ENCODE data around the gene GPR153.
A peak's percentile ranks its signal among the peaks of the same experiment; 100 is the strongest.

DNA sequence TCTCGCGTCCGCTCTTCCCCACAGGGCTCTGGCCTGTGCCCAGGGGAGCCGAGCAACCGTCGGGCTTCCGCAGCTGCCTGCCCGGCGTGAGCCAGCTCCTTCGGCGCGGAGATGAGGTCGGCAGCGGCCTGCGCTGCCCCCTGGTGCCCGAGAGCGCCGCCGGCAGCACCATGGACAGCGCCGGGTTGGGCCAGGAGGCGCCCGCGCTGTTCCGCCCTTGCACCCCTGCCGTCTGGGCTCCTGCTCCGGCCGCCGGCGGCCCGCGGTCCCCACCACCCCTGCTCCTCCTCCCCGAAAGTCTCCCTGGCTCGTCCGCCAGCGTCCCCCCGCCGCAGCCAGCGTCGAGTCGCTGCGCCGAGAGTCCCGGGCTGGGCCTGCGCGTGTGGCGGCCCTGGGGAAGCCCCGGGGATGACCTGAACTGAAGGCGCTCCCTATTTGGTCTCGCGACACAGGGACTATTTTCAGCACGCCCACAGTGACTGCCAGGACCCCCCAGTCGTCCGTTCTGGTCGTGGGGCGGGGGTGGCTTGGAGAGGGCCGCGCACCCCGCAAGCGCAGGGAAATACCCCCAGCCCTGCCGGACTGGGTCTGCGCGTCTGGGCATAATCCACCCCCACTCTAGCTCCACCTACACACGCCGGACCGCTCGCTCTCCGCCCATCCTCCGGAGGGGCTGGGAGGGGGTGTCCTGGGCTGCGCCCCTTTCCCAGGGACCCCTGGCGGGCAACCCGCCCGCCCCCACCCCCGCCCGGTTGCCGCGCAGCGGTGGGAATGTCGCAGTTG, 15.6 kb downstream of the GPR153 start:
- TF ChIP-seq, protein P1, sequence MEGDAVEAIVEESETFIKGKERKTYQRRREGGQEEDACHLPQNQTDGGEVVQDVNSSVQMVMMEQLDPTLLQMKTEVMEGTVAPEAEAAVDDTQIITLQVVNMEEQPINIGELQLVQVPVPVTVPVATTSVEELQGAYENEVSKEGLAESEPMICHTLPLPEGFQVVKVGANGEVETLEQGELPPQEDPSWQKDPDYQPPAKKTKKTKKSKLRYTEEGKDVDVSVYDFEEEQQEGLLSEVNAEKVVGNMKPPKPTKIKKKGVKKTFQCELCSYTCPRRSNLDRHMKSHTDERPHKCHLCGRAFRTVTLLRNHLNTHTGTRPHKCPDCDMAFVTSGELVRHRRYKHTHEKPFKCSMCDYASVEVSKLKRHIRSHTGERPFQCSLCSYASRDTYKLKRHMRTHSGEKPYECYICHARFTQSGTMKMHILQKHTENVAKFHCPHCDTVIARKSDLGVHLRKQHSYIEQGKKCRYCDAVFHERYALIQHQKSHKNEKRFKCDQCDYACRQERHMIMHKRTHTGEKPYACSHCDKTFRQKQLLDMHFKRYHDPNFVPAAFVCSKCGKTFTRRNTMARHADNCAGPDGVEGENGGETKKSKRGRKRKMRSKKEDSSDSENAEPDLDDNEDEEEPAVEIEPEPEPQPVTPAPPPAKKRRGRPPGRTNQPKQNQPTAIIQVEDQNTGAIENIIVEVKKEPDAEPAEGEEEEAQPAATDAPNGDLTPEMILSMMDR (IDR thresholded peaks at IDR 0.05): peak; percentile 83
- TF ChIP-seq ZFX (IDR thresholded peaks at IDR 0.05; ENCODE audit: borderline replicate concordance): no peak

Data from 22Rv1 (cell line).